COLO829 (cell line): ENCODE data around the gene ARMH4.

Experiments used
- DNase-seq: peaks from one replicate; pipeline ENCODE4 v3.0.0; 2012; ENCODE audit warnings: low spot score

ARMH4 gene

GRCh38 chr14:57963071-57963470 is 188.9 kb downstream of the ARMH4 start:
- DNase-seq = no peak

- no peak for DNase-seq
Measured at GRCh38 chr14:57962325-57963035, 189.5 kb downstream of the ARMH4 start.

- DNase-seq = no peak
Measured at GRCh38 chr14:57961786-57962060, 190.3 kb downstream of the ARMH4 start.

GRCh38 chr14:57960946-57961785 is 190.8 kb downstream of the ARMH4 start:
- DNase-seq = no peak

- no peak for DNase-seq
Measured at GRCh38 chr14:57957441-57957840, 194.6 kb downstream of the ARMH4 start.
